Skeletal muscle tissue (tissue), 5 donors: Measurements from ENCODE around the gene THY1. TPM values are rescaled to one million over a fixed set of nuclear protein-coding genes. Genes with fewer than 3 reads are reported as not detected.

Experiments used
- H3K27ac ChIP-seq: one replicate; pipeline ENCODE4 v1.7.0; 2013; ENCODE audit warnings: mild to moderate bottlenecking, low read depth, low read length, inconsistent platforms
- H3K27me3 ChIP-seq, 3 donors: one replicate each; pipeline ENCODE4 v1.7.0; 2013; ENCODE audit warnings: low read length in 3 of 3; ENCODE audit not compliant: control insufficient read depth in 3 of 3, insufficient read depth in 3 of 3
- H3K36me3 ChIP-seq, 3 donors: one replicate each; pipeline ENCODE4 v1.7.0; 2013; ENCODE audit warnings: low read length in 3 of 3; ENCODE audit not compliant: control insufficient read depth in 3 of 3, insufficient read depth in 3 of 3
- H3K4me1 ChIP-seq, 3 donors: one replicate each; pipeline ENCODE4 v1.7.0; 2013; ENCODE audit warnings: low read length in 3 of 3, mild to moderate bottlenecking in 3 of 3; ENCODE audit not compliant: control insufficient read depth in 3 of 3, insufficient read depth in 3 of 3
- H3K4me3 ChIP-seq, 3 donors: one replicate each; pipeline ENCODE4 v1.7.0; 2013; ENCODE audit warnings: low read length in 3 of 3
- H3K9ac ChIP-seq, 3 donors: one replicate each; pipeline ENCODE4 v1.7.0; 2013; ENCODE audit warnings: low read length in 3 of 3, mild to moderate bottlenecking in 3 of 3, moderate library complexity in 2 of 3, low read depth in 1 of 3
- H3K9me3 ChIP-seq, 3 donors: one replicate each; pipeline ENCODE4 v1.7.0; 2013; ENCODE audit warnings: low read length in 3 of 3; ENCODE audit not compliant: control insufficient read depth in 3 of 3
- small RNA-seq: library from RNA; depleted of rRNA; stranded (forward); fragments of <200 nt; gene quantifications from one replicate; pipeline ENCODE3, GENCODE V24; 2014
- total RNA-seq: library from RNA; depleted of rRNA; stranded (reverse); fragments of >200 nt; gene quantifications from one replicate; pipeline ENCODE4 v1.2.3, GENCODE V29; 2014
- donor health status: Osteomylitis.

THY1 gene
- total RNA-seq, 1 donor from 2014 or later, result 19.8 TPM

DNA sequence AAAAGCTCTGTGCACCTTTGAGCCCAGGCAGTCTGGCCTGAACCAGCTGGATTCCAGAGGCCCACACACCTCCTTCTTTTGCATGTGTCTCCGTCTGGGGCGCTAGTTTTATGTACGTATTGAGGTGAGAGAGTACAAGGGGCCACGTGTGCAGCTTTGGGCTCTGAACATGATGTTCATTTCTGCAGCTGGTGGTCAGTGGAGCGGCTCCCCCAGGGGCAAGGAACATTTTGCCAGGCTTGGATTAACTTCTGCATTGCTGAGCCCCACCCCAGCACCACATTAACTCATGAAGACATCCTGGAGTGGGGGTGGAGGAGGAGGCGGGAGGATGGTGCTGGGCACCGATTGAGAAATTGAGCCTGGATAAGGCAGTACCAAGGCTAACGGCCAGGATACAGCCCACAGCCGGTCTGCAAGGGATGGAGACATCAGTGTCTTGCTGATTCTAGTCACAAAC, 55.3 kb downstream of the THY1 start:
- Histone ChIP-seq H3K36me3 (peaks cover 4 to 22% (median 8%) of the 10 kb centered on the region in 3 donors), H3K4me3 (peak overlapping the region; percentile 17 to 68 (median 54))

More for the DNA sequence above, 55.3 kb downstream of the THY1 start:
- peaks cover 0 to 6% (median 0%) of the 10 kb centered on the region in 3 donors for H3K27me3 ChIP-seq
- peak overlapping the region; percentile 65 to 86 (median 79) for H3K9ac ChIP-seq
- H3K9me3 ChIP-seq, result no peaks in the 10 kb centered on the region
- peaks cover 89 to 92% (median 90%) of the 10 kb centered on the region in 3 donors for H3K4me1 ChIP-seq
- peak overlapping the region; percentile 100 for H3K27ac ChIP-seq

Small RNA genes lying within 50 kb of the gene (small RNA-seq; reads per million reads assigned to genes)
- gene AP003396.4, result not detected

Other genes with a start within 250 kb of the THY1 start
- under 0.01 TPM for gene NHERF4, start 237.7 kb downstream of the THY1 start, total RNA-seq
- 9.9 TPM for gene CBL, start 216.8 kb downstream of the THY1 start, total RNA-seq
- gene MCAM, start 106.0 kb downstream of the THY1 start, total RNA-seq, result 120 TPM
- gene RNF26, start 88.6 kb downstream of the THY1 start, total RNA-seq, result 2.1 TPM
- gene C1QTNF5, start 82.3 kb downstream of the THY1 start, total RNA-seq, result 17.2 TPM
- not detected for gene MFRP, start 76.5 kb downstream of the THY1 start, total RNA-seq
- gene USP2, start 41.5 kb downstream of the THY1 start, total RNA-seq, result 8.9 TPM